HepG2 (cell line): ENCODE data around the gene NAP1L1. TPM values are rescaled to one million over a fixed set of nuclear protein-coding genes. Genes with fewer than 3 reads are reported as not detected.

Source experiments
- ARID4A ChIP-seq: sonication (generic); formaldehyde crosslinking; IDR thresholded peaks from 2 replicates; pipeline ENCODE4 v1.5.0; 2020; ENCODE audit warnings: mild to moderate bottlenecking, missing genetic modification reagents, borderline replicate concordance
- ATF4 ChIP-seq, 2 experiments: fragments of 450-650 bp in 1 of 2; sonication (generic) in 1 of 2; formaldehyde crosslinking; IDR thresholded peaks; 2 replicates each; pipeline versions ENCODE4 v1.5.0 to v1.8.0; 2020 to 2022; ENCODE audit warnings: mild to moderate bottlenecking in 1 of 2, missing genetic modification reagents in 1 of 2
- FOXP1 ChIP-seq, 2 experiments: fragments of 450-650 bp in 1 of 2; IDR thresholded peaks; 2 replicates each; pipeline ENCODE4 v1.6.1; 2017 to 2018; ENCODE audit warnings: antibody characterized with exemption in 1 of 2
- MXI1 ChIP-seq: IDR thresholded peaks from 3 replicates; pipeline ENCODE4 v1.6.1; 2012; ENCODE audit warnings: low read depth, low read length, inconsistent platforms, borderline replicate concordance
- NFATC3 ChIP-seq: sonication (generic); formaldehyde crosslinking; IDR thresholded peaks from 2 replicates; pipeline ENCODE4 v1.5.1; 2020; ENCODE audit warnings: mild to moderate bottlenecking, missing genetic modification reagents
- PCBP2 ChIP-seq: fragments of 200-400 bp; formaldehyde crosslinking; optimal IDR thresholded peaks from 2 replicates; pipeline ENCODE3; 2018; ENCODE audit warnings: low read length, low read depth; ENCODE audit not compliant: poor library complexity, severe bottlenecking
- PRDM15 ChIP-seq: sonication (generic); formaldehyde crosslinking; IDR thresholded peaks from 2 replicates; pipeline ENCODE4 v1.4.0; 2020; ENCODE audit warnings: missing genetic modification reagents
- SIX4 ChIP-seq: sonication (generic); formaldehyde crosslinking; IDR thresholded peaks from 2 replicates; pipeline ENCODE4 v1.4.0; 2020; ENCODE audit warnings: missing genetic modification reagents
- ZNF235 ChIP-seq: sonication (generic); formaldehyde crosslinking; IDR thresholded peaks from 2 replicates; pipeline ENCODE4 v1.8.1; 2023; ENCODE audit warnings: mild to moderate bottlenecking, missing genetic modification reagents, borderline replicate concordance
- ZNF607 ChIP-seq: sonication (generic); formaldehyde crosslinking; IDR thresholded peaks from 2 replicates; pipeline ENCODE4 v1.5.1; 2020; ENCODE audit warnings: missing genetic modification reagents, mild to moderate bottlenecking, borderline replicate concordance
- ZNF629 ChIP-seq: sonication (generic); formaldehyde crosslinking; conservative IDR thresholded peaks from 2 replicates; pipeline ENCODE4 v1.5.0; 2020; ENCODE audit warnings: missing genetic modification reagents
- ZNF773 ChIP-seq: sonication (generic); formaldehyde crosslinking; IDR thresholded peaks from 2 replicates; pipeline ENCODE4 v1.4.0; 2020; ENCODE audit warnings: missing genetic modification reagents, borderline replicate concordance
- ZNF878 ChIP-seq: sonication (generic); formaldehyde crosslinking; IDR thresholded peaks from 2 replicates; pipeline ENCODE4 v1.8.1; 2023; ENCODE audit warnings: mild to moderate bottlenecking, missing genetic modification reagents, moderate library complexity
- polyA plus RNA-seq, 8 experiments: library from polyadenylated mRNA; depleted of rRNA in 3 of 8; stranded (reverse) in 7 of 8; unstranded in 1 of 8; fragments of >200 nt; fragmentation: Illumina TruSeq in 4 of 8; extraction: Trizol in 4 of 8; gene quantifications; 2 replicates each; pipeline versions ENCODE4 v1.2.1 to v1.2.3, GENCODE V29; 2011 to 2016; ENCODE audit warnings: low read depth in 4 of 8, missing spikeins in 1 of 8, mixed read lengths in 1 of 8; ENCODE audit not compliant: insufficient read depth in 1 of 8
- total RNA-seq, 5 experiments: library from RNA; depleted of rRNA; stranded (reverse); fragments of >200 nt; fragmentation: Illumina TruSeq; extraction: Trizol; gene quantifications; 2 replicates each; pipeline ENCODE4 v1.2.3, GENCODE V29; 2016; ENCODE audit warnings: low read depth in 1 of 5
- TF ChIP-seq, protein P1 (sequence below): sonication (generic); formaldehyde crosslinking; IDR thresholded peaks from 2 replicates; pipeline ENCODE4 v1.5.0; 2020; ENCODE audit warnings: mild to moderate bottlenecking, missing genetic modification reagents

NAP1L1 gene
- total and polyA plus RNA-seq, 2 of the 13 experiments (the other 11 are each of a cell fraction or from before 2014, with no cell fraction given), result 207 to 309 TPM

- TF ChIP-seq ATF4 (CRISPR knock-in tag; IDR thresholded peaks at IDR 0.05) (peak in 1 of 2 experiments; percentile 93; a peak in 2 of 4 replicates), ZNF773 (no peak), MXI1 (no peak), NFATC3 (CRISPR knock-in tag) (no peak), ZNF629 (CRISPR knock-in tag) (no peak; the same call in 1 of the 2 replicates), PRDM15 (no peak), PCBP2 (no peak), ZNF607 (CRISPR knock-in tag) (no peak), FOXP1 (IDR thresholded peaks at IDR 0.05) (no peak), FOXP1 (CRISPR knock-in tag; IDR thresholded peaks at IDR 0.05) (peak; percentile 91), SIX4 (CRISPR knock-in tag) (peak; percentile 93), ZNF878 (CRISPR knock-in tag) (peak; percentile 64; the same call in 1 of the 2 replicates), ARID4A (CRISPR knock-in tag) (no peak), ZNF235 (no peak)
- TF ChIP-seq, protein P1, sequence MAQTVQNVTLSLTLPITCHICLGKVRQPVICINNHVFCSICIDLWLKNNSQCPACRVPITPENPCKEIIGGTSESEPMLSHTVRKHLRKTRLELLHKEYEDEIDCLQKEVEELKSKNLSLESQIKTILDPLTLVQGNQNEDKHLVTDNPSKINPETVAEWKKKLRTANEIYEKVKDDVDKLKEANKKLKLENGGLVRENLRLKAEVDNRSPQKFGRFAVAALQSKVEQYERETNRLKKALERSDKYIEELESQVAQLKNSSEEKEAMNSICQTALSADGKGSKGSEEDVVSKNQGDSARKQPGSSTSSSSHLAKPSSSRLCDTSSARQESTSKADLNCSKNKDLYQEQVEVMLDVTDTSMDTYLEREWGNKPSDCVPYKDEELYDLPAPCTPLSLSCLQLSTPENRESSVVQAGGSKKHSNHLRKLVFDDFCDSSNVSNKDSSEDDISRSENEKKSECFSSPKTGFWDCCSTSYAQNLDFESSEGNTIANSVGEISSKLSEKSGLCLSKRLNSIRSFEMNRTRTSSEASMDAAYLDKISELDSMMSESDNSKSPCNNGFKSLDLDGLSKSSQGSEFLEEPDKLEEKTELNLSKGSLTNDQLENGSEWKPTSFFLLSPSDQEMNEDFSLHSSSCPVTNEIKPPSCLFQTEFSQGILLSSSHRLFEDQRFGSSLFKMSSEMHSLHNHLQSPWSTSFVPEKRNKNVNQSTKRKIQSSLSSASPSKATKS (CRISPR knock-in tag), result no peak
Measured at GRCh38 chr12:75990189-75990912, 94.1 kb downstream of the NAP1L1 start (continued).
